Measurements from ENCODE around the gene SUPT20H.

- TF ChIP-seq, protein P1, sequence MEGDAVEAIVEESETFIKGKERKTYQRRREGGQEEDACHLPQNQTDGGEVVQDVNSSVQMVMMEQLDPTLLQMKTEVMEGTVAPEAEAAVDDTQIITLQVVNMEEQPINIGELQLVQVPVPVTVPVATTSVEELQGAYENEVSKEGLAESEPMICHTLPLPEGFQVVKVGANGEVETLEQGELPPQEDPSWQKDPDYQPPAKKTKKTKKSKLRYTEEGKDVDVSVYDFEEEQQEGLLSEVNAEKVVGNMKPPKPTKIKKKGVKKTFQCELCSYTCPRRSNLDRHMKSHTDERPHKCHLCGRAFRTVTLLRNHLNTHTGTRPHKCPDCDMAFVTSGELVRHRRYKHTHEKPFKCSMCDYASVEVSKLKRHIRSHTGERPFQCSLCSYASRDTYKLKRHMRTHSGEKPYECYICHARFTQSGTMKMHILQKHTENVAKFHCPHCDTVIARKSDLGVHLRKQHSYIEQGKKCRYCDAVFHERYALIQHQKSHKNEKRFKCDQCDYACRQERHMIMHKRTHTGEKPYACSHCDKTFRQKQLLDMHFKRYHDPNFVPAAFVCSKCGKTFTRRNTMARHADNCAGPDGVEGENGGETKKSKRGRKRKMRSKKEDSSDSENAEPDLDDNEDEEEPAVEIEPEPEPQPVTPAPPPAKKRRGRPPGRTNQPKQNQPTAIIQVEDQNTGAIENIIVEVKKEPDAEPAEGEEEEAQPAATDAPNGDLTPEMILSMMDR (IDR thresholded peaks at IDR 0.05): no peak
- no peak for TF ChIP-seq EP300 (IDR thresholded peaks at IDR 0.05; ENCODE audit: low read depth)
- no peak for TF ChIP-seq POLR2A (IDR thresholded peaks at IDR 0.05)
Observed at GRCh38 chr13:37107456-37107855, 48.0 kb upstream of the SUPT20H start.
